Measurements from ENCODE around the gene TUFM.
"Not testable (repeated sequence)": the region's sequence is repeated elsewhere in the genome, so short reads cannot be mapped to it uniquely, and the experiment has no call there.

Gene TUFM

DNA sequence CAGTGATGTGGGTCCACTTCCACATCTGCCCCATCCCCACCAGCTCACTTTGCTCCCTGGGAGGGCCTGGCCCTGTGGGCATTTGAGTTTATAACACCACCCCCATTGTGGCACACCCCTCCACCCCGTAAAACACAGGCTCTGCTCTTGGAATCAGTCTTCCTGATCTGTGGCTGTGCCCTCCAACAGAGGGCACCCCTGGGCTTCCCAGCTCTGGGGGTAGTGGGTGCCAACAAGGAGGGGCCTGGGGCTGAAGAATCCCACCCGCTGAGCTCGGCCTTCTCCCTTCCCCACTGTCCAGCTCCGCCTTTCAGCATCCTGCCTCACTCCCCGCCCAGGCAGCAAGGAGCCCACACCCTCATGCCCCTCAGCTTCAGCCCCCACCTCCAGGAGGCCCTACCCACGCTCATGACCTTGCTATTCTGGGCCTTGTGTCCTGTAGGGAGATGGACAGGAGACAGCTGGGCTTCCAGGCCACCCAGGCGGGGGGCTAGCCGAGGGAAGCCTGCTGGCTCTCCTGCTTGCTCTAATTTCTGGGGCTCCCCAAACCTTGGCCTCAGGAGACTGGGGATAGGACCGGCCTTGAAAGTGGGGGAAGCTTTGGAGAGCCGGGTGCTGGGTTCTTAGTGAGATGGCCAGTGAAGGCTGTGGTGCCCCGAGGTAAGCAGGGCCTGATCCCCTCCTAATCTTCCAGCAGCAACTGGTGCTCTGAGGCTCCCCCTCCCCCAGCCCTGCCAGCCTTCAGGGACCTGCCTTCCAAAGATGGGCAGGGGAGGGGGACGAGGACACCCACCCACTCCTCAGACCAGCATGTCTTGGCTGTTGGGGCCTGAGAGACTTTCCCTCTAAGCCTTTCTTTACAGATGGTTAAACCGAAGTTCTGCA lies 29.2 kb upstream of the TUFM start:
- no peak for FAIRE-seq

DNA sequence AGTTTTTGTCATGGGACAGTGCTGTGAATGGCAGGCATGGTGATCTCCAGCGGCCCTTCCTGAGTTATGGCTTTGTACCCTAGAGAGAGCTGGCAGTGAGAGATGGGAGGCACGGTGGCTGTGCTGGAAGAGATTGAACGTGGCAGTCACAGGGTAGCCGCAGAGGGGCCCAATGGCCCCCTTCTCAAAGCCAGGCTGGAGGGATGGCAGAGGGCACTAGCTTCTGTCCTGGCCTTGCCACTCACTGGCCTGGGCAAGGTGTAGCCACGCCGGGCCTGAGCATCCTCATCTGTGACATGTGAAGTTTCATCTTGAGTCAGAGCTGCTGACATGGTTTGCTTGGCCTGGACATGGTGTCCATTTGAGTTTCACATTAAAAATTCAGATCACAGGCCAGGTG lies 28.3 kb upstream of the TUFM start:
- no peak for FAIRE-seq

DNA sequence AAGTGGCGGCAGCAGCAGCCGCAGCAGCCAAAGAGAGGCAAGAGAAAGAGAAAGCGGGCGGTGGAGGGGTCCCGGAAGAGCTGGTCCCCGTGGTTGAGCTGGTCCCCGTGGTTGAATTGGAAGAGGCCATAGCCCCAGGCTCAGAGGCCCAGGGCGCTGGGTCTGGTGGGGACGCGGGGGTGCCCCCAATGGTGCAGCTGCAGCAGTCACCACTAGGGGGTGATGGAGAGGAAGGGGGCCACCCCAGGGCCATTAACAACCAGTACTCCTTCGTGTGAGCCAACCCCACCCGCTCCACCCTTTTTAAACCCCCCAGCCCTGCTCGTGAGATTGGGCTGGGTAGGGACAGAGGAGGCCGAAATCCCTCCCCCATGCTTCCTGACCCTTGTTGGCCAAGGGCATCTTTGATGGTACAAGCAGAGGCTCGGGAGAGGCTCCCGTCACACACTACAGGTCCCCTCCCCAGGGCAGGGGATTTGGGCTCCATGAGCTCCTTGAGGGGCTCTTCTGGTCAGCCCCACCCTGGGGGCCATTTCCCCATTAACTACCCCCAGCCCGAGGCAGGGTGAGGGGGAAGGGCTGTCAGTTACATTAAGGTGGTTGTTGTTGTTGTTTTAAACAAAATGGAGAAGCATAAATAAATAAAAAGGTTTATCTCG lies 27.5 kb upstream of the TUFM start:
- FAIRE-seq = no peak

DNA sequence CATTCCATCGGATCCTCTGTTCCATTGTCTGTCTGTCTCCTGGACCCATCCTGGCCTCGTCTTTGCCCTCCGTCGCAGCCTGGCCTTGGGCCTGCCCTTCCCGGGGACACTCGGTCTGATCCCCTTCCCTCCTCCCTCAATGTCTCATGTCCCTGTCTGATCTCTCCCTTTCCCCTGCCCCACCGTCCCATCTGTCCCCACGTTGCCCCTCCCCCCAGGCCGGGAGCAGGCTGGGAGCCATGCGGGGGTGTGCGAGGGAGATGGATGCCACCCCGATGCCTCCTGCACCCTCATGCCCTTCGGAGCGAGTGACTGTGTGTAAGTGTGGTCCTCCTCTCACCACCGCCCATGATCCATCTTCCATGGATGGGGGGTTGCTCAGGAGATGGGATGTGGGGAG lies 26.8 kb upstream of the TUFM start:
- FAIRE-seq = no peak

DNA sequence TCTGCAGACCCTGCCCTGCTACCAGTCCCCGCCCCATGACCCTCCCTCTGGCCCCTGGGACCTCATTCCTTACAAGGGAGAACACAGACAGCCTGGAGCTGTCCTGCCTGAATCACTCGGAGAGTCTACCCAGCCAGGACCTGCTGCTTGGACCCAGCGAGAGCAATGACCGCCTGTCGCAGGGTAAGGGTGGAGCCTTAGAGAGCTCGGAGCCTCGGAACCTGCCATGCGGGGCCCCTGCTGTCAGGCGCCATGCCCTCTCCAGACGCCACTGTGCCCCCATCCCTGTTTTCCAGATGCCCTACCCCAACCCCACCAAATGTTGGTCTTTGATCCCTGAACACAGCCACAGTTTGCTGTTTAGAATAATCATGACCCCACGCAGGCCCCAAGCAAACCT lies 23.1 kb upstream of the TUFM start:
- FAIRE-seq = no peak

DNA sequence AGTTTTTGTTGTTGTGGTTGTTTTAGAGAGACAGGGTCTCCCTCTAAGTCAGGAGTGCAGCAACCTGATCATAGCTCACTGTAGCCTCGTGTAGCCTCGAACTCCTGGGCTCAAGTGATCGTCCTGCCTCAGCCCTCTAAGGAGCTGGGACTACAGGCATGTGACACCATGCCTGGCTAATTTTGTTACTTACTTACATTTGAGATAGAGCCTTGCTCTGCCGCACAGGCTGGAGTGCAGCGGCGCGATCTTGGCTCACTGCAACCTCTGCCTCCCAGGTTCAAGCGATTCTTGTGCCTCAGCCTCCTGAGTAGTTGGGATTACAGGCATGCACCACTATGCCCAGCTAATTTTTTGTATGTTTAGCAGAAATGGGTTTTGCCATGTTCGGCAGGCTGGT lies 21.5 kb upstream of the TUFM start:
- not testable (repeated sequence) for FAIRE-seq

DNA sequence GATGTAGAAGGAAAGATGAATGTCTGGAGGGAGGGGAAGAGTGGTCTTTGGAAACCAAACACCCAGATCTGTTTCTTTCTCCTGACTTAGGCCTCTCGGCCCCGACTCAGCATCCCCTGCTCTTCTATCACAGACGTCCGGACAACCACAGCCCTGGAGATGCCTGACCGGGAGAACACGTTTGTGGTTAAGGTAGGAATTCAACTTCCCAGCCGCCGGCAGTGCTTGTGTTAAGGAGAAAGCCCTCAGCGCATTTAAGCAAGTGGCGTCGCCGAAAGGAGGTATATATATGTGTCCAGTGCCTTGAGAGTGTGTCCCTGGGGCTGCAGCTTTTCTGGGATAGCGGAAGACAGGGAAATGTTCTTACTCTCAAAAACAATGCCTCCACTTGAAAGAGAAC lies 21.1 kb upstream of the TUFM start:
- FAIRE-seq = no peak

DNA sequence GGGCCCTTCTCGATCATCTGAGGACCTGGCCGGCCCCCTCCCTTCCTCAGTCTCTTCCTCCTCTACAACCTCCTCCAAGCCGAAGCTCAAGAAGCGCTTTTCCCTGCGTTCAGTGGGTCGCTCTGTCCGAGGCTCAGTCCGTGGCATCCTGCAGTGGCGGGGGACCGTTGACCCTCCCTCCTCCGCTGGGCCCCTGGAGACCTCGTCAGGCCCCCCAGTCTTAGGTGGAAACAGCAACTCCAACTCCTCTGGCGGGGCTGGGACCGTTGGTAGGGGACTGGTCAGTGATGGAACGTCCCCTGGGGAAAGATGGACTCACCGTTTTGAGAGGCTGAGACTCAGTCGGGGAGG lies 20.3 kb upstream of the TUFM start:
- no peak for FAIRE-seq

DNA sequence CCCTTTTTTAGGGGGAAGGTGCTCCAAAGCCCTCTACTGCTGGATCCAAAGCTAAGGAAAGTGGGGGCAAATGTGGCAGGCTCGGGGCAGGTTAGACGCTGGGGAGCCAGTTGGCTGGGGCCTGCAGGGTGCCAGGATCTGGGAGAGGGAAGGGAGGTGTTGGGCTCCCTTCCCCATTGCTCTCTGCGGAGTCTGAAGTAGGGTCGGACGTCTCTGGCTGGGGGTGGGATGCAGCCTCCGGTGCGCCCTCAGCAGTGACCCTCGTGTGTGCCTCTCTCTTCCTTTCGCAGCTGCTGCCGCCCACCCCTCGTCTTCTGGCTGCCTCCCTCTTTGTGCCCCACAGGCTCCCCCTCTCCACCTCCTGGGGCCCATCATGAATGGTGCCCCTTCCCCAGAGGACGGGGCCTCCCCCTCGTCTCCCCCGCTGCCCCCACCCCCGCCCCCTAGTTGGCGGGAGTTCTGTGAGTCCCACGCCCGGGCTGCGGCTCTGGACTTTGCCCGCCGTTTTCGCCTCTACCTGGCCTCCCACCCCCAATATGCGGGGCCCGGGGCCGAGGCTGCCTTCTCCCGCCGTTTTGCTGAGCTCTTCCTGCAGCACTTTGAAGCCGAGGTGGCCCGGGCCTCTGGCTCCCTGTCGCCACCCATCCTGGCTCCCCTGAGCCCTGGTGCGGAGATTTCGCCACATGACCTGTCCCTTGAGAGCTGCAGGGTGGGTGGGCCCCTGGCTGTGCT lies 19.7 kb upstream of the TUFM start:
- FAIRE-seq = no peak

DNA sequence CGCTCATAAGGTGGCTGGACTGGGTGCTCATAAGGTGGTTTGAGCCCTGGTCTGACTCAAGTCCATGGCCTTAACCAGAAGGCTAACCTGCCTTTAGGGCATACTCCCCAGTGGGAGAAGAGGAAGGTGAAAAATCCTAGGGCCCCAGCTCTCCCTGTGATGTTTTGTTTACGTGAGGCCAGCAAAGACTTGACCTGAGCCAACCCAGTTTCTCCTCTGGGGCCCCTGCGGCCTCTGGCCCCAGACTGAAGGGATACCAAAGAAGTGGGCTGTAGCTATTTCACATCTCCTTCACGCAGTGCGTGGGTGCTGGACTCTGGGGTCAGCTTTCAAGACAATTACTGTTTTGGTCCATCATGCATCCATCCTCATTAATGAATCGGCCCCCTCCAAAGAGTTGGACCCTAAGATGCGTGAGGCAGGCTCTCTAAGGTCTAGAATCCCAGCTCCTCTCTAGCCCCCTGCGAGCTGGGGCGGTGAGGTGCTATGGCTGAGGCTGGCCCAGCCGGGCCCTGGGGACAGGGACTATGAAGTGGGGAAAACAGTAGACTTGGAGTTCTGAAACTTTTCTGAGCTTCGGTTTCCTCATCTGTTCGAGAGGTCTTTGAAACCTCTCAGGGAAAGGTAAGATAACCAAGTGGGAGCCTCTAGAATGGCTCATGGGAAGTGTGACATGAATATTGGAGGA lies 19.0 kb upstream of the TUFM start:
- FAIRE-seq = no peak

DNA sequence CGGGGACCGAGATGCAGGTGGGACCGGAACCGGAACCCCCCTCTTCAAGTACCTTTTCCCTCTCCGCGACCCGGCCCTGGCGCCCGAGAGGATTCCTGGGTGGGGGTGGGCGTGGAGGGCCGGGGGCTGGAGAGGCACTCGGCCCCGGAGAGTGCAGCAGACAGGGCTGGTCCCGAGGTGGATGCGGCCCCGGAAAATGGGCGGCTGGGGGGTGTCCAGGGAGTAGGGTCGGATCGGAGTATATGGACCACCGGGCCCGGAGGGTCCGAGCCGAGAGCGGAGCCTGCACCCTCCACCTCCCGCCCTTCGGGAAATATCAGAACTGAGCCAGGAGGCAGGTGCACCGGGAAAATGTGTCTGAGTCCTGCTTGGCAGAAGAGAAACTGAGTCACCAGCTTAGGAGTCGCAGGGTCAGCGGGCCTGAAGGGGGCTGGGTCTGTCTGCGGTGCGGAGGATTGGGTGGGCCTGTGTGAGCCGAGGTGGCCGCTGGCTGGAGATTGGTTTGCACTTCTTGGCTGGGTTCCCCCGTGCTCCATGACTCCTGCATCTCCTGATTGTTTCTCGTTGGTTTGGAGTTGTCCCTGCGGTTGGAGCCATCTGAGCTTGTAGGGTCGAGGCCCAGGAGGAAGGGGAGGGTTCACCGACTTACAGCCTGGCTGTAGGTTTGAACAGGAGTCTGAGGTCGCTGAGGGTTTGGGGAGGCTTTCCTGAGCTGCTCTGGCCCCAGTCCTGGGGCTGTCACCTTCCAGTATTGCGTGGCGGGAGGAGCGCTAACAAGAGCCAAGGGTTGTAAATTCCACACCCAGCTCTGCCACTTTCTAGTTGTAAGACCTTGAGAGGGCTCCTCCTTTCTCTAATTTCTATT lies 18.0 kb upstream of the TUFM start:
- no peak for FAIRE-seq

DNA sequence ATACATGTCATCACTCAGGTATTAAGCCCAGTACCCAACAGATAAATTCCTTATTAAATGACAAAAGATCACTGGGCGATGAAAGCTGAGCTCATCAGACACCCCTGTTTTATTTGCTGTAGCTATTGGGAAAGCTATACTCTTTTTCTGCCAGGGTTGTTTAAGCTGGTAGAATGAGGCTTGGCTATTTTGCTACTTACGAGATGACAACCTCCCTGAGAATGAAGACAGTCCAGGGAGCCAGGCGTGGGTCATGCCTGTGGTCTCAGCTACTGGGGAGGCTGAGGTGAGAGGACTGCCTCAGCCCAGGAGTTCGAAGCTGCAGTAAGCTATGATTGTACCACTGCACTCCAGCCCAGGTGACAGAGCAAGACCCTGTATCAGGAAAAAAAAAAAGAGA lies 13.2 kb upstream of the TUFM start:
- no peak for FAIRE-seq

DNA sequence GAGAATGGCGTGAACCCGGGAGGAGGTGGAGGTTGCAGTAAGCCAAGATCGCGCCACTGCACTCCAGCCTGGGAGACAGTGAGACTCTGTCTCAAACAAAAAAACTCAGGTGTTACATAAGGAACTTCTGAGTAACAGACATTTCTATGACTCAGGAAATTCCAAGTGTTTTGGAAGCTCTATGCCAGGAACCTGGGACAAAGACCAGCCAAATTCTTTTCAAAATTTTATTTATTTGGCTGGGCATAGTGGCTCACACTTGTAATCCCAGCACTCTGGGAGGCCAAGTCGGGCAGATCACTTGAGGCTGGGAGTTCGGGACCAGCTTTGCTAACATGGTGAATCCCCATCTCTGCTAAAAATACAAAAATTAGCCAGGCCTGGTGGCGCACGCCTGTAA lies 12.3 kb upstream of the TUFM start:
- FAIRE-seq = no peak

DNA sequence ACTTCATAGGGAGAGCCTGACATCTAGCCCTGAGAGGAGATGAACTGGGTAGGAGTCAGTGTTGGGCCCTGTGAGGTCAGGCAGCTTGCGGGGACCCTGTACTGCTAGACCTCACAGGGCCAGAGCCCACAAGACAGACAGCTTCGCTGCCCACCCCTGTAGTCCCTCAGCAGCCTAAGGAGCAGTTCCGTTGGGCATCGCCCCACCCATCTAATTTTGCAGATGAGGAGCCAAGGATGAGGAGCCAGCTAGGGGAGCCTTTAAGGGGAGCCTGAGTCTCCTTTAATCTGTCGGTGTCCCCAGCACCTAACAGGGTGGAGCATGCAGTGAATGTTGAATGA lies 755 bp upstream of the TUFM start:
- FAIRE-seq = no peak

DNA sequence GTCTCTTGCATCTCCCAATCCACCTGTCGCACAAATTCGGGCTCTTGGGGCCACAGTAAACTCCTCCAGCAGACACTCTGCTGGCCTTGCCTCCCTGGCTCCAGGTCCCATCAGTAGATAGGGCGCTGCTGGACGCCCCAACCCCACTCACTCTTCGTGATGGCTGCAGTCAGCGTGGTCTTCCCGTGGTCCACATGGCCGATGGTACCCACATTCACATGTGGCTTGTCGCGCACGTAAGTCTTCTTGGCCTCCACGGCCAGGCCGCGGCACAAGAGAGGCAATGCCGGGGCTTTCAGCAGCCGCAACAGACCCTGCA lies 428 bp downstream of the TUFM start:
- no peak for FAIRE-seq

DNA sequence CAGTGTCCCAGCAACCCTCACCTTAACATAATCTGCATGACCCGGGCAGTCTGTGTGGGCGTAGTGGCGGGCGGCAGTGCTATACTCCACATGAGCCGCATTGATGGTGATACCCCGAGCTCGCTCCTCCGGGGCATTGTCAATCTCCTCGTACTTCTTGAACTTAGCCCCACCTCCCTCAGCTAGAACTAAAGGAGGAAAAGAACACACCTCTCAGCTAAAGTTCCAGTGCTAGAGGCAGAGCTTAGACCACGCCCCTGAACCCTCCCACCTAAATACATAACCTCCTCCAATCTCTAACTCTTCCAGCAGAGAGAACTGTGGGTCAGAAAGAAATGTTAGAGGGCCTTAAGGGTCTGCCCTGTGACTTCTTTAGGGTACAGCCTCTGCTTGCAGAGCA lies 855 bp downstream of the TUFM start:
- no peak for FAIRE-seq

DNA sequence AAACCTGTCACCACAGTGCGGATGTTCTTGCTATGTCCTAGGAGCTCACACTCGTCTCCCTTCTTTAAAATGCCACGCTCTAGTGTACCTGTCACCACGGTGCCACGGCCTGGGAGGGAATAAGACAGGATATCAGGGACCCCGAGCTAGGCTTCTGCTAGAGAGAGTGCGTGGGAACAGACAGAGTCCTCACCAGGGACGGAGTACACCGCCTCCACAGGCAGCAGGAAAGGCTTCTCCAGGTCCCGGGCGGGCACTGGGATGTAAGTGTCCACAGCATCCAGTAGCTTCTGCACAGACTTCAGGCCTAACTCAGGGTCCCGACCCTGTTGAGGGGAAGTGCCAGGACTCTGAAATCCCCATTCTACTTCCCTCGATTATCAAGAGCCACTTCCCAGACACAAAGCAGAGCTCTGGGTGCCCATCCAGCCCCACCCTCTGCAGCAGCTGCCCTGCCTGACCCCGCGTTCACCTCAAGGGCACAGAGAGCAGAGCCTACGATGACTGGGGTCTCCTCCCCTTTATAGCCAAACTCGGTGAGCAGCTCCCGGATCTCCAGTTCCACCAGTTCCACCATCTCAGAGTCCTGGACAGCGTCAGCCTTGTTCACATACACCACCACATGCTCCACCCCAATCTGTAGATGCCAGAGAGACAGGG lies 1.8 kb downstream of the TUFM start:
- no peak for FAIRE-seq

DNA sequence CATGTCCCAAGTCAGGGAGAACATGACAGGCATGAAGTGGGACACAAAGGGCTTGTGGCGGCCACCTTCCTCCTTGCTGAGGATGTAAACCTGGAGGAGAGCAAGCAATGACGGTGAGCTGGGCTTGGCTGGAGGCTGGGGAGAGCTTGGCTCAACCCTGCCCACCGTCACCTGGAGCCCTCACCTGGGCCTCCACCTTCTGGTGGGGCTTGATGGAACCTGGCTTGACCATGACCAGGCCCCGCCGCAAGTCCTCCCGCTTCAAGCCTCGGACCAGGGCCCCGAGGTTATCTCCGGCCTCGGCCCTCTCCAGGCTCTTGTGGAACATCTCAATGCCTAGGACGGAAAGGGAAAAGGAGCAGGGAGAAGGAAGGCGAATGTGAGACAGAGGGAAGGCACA lies 2.4 kb downstream of the TUFM start:
- no peak for FAIRE-seq

DNA sequence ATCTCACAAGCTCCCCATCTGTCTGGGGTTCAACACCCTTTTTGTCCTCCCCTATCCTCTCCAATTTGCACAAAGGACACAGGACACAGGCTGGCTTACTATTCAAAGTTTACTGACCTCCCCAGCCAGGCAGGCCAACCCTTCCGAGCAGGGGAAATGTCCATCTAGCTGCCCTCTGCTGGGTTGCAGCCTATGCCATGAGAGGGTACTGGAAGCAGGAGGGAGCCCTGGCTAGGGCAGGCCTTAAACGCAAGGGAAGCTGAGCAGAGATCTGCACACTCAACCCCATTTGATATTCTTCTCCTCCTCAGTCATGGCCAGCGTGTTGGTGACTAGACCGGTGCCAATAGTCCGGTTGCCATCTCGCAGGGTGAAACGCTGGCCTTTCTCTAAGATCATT lies 3.5 kb downstream of the TUFM start:
- no peak for FAIRE-seq

DNA sequence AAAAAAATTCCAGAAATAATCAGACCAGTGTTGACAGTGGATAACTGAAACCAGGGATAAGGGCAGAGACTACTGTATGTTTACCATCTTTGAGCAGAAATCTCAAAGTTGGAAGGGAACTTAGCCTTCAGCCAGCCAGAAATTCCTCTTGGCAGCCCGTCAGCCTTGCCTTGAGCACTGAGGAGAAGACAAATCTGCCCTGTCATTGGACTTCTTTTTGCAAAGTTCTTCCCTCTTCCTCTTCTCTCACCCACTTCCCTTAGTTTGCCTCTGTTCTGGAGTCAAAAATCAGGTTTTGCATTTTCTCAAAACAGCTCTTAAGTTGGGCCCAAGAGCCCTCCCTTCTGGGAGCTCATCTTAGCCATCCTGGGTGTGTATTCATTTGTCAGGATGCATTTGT lies 6.2 kb downstream of the TUFM start:
- no peak for FAIRE-seq

DNA sequence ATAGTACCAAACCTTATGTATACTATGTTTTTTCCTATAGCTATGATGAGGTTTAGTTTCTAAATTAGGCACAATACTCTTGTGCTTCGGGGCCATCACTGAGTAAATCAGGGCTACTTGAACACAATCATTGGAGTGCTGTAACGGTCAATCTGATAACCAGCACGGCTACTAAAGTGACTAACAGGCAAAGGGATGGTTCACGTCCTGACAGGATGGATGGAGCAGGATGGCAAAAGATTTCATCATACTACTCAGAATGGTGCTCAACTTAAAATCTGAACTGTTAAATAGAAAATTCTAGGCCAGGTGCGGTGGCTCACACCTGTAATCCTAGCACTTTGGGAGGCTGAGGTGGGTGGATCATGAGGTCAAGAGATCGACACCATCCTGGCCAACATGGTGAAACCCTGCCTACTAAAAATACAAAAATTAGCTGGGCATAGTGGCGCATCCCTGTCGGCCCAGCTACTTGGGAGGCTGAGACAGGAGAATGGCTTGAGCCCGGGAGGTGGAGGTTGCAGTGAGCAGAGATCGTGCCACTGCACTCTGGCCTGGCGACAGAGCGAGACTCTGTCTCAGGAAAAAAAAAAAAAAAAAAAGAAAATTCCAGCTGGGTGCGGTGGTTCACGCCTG lies 7.0 kb downstream of the TUFM start:
- no peak for FAIRE-seq

DNA sequence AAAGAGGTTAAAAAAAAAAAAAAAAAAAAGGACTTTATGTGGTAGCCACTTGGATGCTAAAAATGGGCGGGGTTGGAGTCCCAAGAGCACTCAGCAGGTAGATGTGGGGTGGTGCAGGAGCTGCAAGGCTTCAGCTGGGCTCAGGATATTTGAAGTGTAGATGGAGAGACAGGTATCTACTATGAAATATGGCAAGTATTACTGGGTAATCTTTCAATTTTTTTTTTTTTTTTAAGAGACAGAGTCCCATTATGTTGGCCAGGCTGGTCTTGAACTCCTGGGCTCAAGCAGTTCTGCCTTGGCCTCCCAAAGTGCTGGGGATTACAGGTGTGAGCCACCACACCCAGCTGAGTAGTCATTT lies 7.6 kb downstream of the TUFM start:
- FAIRE-seq = no peak
